Rectal smooth muscle tissue (tissue), 1 donor: ENCODE data around the gene SHE.

Experiments
- H3K27ac ChIP-seq: one replicate; pipeline ENCODE4 v1.7.0; 2013; ENCODE audit warnings: low read depth, low read length, inconsistent platforms
- H3K27me3 ChIP-seq: one replicate; pipeline ENCODE4 v1.7.0; 2013; ENCODE audit warnings: low read length; ENCODE audit not compliant: control insufficient read depth, insufficient read depth
- H3K36me3 ChIP-seq: one replicate; pipeline ENCODE4 v1.7.0; 2013; ENCODE audit warnings: low read length; ENCODE audit not compliant: control insufficient read depth, insufficient read depth
- H3K4me1 ChIP-seq: one replicate; pipeline ENCODE4 v1.7.0; 2013; ENCODE audit warnings: low read length; ENCODE audit not compliant: control insufficient read depth, insufficient read depth
- H3K4me3 ChIP-seq: one replicate; pipeline ENCODE4 v1.7.0; 2013; ENCODE audit warnings: low read length
- H3K9ac ChIP-seq: one replicate; pipeline ENCODE4 v1.7.0; 2013; ENCODE audit warnings: low read length

Gene SHE

GRCh38 chr1:154485910-154486496 is 16.2 kb downstream of the SHE start:
- no peak overlapping the region for H3K9ac ChIP-seq
- no peak overlapping the region for H3K4me3 ChIP-seq
- H3K27ac ChIP-seq = no peak overlapping the region
- no peaks in the 10 kb centered on the region for H3K36me3 ChIP-seq
- H3K27me3 ChIP-seq = no peaks in the 10 kb centered on the region
- no peaks in the 10 kb centered on the region for H3K4me1 ChIP-seq

DNA sequence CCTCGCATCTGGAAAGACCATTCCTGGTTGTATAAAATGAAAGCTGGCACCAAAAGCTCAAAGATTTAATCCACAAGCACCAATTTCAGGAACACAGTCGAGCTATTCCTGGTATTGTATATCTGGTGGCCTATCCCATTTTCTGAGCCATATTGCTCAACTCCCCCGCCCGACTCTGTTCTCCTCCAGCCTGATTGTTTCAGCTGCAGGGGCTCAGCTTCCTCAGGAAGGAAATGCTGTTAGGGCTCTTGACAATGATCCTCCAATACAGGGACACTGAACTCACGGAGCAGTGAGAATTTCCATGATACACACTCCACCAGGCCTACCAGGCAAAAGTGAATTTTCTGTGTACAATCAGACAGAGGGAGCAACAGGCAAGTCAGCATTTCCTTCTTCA is 17.1 kb downstream of the SHE start:
- Histone ChIP-seq H3K27me3 (no peaks in the 10 kb centered on the region), H3K4me3 (no peak overlapping the region), H3K36me3 (no peaks in the 10 kb centered on the region), H3K9ac (no peak overlapping the region), H3K4me1 (no peaks in the 10 kb centered on the region), H3K27ac (no peak overlapping the region)

DNA sequence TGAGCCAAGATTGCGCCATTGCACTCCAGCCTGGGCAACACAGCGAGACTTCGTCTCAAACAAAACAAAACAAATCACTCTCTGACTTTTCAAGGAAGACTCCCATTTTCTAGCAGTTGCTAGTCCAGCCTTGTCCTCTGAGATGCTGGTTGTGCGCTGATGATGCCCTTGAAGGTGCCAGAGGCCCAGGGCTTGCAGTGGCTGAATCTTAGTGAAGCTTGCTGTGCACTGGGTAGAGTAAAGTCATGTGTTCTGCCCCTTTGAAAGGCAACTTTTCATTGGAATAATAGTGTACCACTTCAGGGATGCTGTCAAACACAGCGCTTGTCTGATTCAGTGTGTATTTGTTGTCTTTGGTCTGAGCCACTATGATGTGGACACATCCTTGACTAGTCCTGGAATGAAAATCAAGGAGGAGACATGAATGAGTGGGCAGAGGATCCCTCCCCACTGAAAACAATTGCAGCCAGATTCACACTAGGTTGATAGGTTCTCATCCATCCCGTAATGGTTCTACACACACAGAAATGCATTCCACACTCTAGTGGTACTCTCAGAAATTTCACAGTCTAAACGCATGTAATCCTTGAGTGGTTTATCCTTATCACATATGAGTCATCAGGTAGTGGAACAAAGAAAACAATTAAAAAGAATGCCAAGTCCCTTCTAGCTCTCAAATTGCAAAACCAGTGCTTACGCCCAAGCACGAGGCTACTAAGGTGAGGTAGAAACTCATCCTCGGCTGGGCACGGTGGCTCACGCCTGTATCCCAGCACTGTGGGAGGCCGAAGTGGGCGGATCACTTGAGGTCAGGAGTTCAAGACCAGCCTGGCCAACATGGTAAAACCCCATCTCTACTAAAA is 18.0 kb downstream of the SHE start:
- Histone ChIP-seq H3K4me3 (no peak overlapping the region), H3K27ac (no peak overlapping the region), H3K27me3 (no peaks in the 10 kb centered on the region), H3K9ac (no peak overlapping the region), H3K4me1 (no peaks in the 10 kb centered on the region), H3K36me3 (no peaks in the 10 kb centered on the region)

- Histone ChIP-seq H3K4me1 (no peaks in the 10 kb centered on the region), H3K27ac (no peak overlapping the region), H3K9ac (no peak overlapping the region), H3K4me3 (no peak overlapping the region), H3K36me3 (no peaks in the 10 kb centered on the region), H3K27me3 (no peaks in the 10 kb centered on the region)
Measured at GRCh38 chr1:154481053-154481452, 21.2 kb downstream of the SHE start.

- no peak overlapping the region for H3K9ac ChIP-seq
- H3K27ac ChIP-seq = no peak overlapping the region
- no peak overlapping the region for H3K4me3 ChIP-seq
- no peaks in the 10 kb centered on the region for H3K4me1 ChIP-seq
- H3K27me3 ChIP-seq = no peaks in the 10 kb centered on the region
- no peaks in the 10 kb centered on the region for H3K36me3 ChIP-seq
Measured at GRCh38 chr1:154479764-154480421, 22.3 kb downstream of the SHE start.

GRCh38 chr1:154478639-154479038 is 23.6 kb downstream of the SHE start:
- no peak overlapping the region for H3K4me3 ChIP-seq
- H3K27me3 ChIP-seq = no peaks in the 10 kb centered on the region
- H3K36me3 ChIP-seq = no peaks in the 10 kb centered on the region
- no peak overlapping the region for H3K27ac ChIP-seq
- H3K4me1 ChIP-seq = no peaks in the 10 kb centered on the region
- no peak overlapping the region for H3K9ac ChIP-seq

- Histone ChIP-seq H3K27me3 (no peaks in the 10 kb centered on the region), H3K9ac (no peak overlapping the region), H3K36me3 (no peaks in the 10 kb centered on the region), H3K27ac (no peak overlapping the region), H3K4me3 (no peak overlapping the region), H3K4me1 (no peaks in the 10 kb centered on the region)
Measured at GRCh38 chr1:154478013-154478412, 24.2 kb downstream of the SHE start.

DNA sequence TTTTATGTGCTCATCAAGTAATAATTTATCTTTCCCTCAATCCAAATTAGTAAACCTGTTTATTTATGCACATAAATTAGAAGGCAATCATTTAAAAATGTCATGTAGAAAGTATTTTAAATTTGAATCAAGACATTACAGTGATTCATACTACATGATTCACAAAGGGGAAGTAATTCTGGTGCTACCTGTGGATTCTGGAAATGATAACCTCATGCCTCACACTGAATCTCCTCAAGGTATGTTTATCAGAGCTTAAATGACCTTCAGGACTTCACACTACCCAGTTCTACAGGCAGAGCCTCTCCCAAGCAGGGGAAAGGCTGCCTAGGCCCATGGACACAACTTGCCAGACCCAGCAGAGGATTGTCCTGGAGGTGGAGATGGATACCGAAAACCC is 25.4 kb downstream of the SHE start:
- H3K4me1 ChIP-seq = no peaks in the 10 kb centered on the region
- no peak overlapping the region for H3K4me3 ChIP-seq
- H3K9ac ChIP-seq = no peak overlapping the region
- no peaks in the 10 kb centered on the region for H3K27me3 ChIP-seq
- H3K36me3 ChIP-seq = no peaks in the 10 kb centered on the region
- no peak overlapping the region for H3K27ac ChIP-seq

- no peaks in the 10 kb centered on the region for H3K4me1 ChIP-seq
- H3K4me3 ChIP-seq = no peak overlapping the region
- H3K27ac ChIP-seq = no peak overlapping the region
- no peaks in the 10 kb centered on the region for H3K36me3 ChIP-seq
- H3K27me3 ChIP-seq = no peaks in the 10 kb centered on the region
- no peak overlapping the region for H3K9ac ChIP-seq
Measured at GRCh38 chr1:154474802-154475201, 27.4 kb downstream of the SHE start.

DNA sequence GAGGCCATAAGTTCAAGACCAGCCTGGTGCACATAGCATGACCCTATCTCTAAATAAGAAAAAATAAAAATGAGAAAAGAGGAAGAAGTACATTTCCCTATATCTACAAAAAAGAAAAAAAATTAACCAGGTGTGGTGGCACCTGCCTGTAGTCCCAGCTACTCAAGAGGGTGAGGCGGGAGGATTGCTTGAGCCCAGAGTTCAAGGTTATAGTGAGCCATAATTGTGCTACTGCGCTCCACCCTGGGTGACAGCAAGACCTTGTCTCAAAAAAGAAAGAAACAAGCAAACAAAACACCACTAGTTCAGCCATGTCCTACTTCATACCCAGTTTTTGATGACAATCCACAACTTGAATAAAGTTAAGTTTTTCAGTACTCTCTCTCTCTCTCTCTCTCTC is 30.9 kb downstream of the SHE start:
- H3K27ac ChIP-seq = no peak overlapping the region
- H3K9ac ChIP-seq = no peak overlapping the region
- H3K4me1 ChIP-seq = no peaks in the 10 kb centered on the region
- H3K36me3 ChIP-seq = no peaks in the 10 kb centered on the region
- H3K27me3 ChIP-seq = no peaks in the 10 kb centered on the region
- H3K4me3 ChIP-seq = no peak overlapping the region

DNA sequence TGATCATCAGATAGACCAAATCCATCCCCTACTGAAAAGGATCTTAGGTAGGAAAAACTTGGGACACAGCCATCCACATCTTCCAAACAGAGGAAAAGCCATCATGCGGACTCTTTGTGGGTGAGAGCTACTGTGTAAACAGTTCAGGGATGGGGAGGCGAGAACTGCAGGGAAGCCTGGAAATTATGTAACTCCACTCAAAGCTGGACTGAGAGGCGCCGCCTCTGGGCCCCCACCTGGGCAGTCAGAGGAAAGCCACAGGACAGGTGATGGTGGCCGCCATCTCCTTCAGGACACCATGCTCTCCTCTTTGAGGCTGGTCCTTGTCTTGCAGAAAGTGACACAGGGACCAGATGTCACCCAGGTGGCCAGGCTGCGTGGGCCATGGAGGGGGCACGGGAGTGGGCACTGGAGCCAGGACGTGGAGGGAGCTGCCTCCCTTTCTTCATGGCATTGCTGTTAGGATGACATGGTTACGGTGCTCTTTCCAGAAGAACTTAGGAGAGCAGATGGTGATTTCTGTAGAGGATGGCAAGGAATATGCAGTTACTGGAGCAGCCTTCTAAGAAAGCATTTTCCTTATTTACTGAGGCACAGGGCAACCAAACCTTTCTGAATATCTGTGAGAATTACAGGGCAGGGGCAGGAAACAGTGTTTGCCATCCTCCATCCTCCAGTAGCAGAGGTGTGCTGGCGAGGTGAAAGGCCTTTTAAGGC is 32.2 kb downstream of the SHE start:
- Histone ChIP-seq H3K9ac (no peak overlapping the region), H3K27ac (no peak overlapping the region), H3K4me1 (no peaks in the 10 kb centered on the region), H3K4me3 (no peak overlapping the region), H3K36me3 (peaks cover 8% of the 10 kb centered on the region), H3K27me3 (no peaks in the 10 kb centered on the region)

DNA sequence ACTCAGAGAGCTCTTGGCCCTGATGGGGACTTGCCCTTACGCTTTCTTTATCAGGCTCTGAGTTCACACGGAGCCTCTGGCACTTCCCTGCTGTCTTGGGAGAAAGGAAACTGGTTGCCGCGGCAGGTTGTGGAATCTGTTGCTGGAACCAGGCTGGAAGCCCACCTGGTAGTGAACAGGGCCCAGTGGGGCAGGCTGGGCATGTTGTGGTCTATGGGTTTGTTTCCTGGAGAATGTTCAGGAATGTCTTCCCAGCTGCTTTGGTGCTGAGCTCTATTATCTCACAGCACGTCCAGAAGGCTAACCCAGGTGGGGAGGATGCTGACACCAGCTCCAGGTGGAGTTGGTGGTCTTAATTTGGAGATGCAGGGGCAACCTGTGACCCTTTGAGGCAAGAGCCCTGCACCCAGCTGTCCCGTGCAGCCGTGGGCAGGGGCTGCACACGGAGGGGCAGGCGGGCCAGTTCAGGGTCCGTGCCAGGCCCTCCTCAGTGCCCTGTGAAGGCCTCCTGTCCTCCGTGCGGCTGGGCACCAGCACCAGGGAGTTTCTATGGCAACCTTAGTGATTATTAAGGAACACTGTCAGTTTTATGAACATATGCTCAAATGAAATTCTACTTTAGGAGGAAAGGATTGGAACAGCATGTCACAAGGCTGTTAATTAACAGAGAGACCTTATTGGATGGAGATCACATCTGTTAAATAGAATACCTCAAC is 33.5 kb downstream of the SHE start:
- H3K36me3 ChIP-seq = peaks cover 9% of the 10 kb centered on the region

More for the DNA sequence above, 33.5 kb downstream of the SHE start:
- Histone ChIP-seq H3K27ac (no peak overlapping the region), H3K4me3 (no peak overlapping the region), H3K27me3 (no peaks in the 10 kb centered on the region), H3K9ac (no peak overlapping the region), H3K4me1 (no peaks in the 10 kb centered on the region)
